ENCODE measurements around the gene ESPN. TPM values are rescaled to one million over a fixed set of nuclear protein-coding genes. Genes with fewer than 3 reads are reported as not detected.

Gene ESPN
- total RNA-seq, 1 donor from 2014 or later: 54.0 TPM

GRCh38 chr1:6486433-6487011 is 61.9 kb downstream of the ESPN start:
- Mint-ChIP-seq H3K4me1 (ENCODE audit: low read depth) (peaks cover 19% of the 10 kb centered on the region), H3K27ac (peak overlapping the region; percentile 82), H3K27me3 (no peaks in the 10 kb centered on the region), H3K36me3 (ENCODE audit: insufficient read depth) (no peaks in the 10 kb centered on the region), H3K4me3 (ENCODE audit: low read depth) (peak overlapping the region; percentile 80), H3K9me3 (ENCODE audit: low read depth) (no peaks in the 10 kb centered on the region)
- peak; percentile 89 for DNase-seq (ENCODE audit: low spot score, unreplicated experiment)
- TF ChIP-seq, protein P1, sequence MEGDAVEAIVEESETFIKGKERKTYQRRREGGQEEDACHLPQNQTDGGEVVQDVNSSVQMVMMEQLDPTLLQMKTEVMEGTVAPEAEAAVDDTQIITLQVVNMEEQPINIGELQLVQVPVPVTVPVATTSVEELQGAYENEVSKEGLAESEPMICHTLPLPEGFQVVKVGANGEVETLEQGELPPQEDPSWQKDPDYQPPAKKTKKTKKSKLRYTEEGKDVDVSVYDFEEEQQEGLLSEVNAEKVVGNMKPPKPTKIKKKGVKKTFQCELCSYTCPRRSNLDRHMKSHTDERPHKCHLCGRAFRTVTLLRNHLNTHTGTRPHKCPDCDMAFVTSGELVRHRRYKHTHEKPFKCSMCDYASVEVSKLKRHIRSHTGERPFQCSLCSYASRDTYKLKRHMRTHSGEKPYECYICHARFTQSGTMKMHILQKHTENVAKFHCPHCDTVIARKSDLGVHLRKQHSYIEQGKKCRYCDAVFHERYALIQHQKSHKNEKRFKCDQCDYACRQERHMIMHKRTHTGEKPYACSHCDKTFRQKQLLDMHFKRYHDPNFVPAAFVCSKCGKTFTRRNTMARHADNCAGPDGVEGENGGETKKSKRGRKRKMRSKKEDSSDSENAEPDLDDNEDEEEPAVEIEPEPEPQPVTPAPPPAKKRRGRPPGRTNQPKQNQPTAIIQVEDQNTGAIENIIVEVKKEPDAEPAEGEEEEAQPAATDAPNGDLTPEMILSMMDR (IDR thresholded peaks at IDR 0.05; ENCODE audit: unreplicated experiment): peak; percentile 95

- TF ChIP-seq, protein P1 (IDR thresholded peaks at IDR 0.05; ENCODE audit: unreplicated experiment): no peak
- H3K4me3 Mint-ChIP-seq (ENCODE audit: low read depth): no peak overlapping the region
- H3K36me3 Mint-ChIP-seq (ENCODE audit: insufficient read depth): no peaks in the 10 kb centered on the region
- H3K27me3 Mint-ChIP-seq: no peaks in the 10 kb centered on the region
- no peaks in the 10 kb centered on the region for H3K9me3 Mint-ChIP-seq (ENCODE audit: low read depth)
- no peak overlapping the region for H3K27ac Mint-ChIP-seq
- H3K4me1 Mint-ChIP-seq (ENCODE audit: low read depth): peaks cover 22% of the 10 kb centered on the region
- no peak for DNase-seq (ENCODE audit: low spot score, unreplicated experiment)
Observed at GRCh38 chr1:6487804-6488484, 63.4 kb downstream of the ESPN start.

DNA sequence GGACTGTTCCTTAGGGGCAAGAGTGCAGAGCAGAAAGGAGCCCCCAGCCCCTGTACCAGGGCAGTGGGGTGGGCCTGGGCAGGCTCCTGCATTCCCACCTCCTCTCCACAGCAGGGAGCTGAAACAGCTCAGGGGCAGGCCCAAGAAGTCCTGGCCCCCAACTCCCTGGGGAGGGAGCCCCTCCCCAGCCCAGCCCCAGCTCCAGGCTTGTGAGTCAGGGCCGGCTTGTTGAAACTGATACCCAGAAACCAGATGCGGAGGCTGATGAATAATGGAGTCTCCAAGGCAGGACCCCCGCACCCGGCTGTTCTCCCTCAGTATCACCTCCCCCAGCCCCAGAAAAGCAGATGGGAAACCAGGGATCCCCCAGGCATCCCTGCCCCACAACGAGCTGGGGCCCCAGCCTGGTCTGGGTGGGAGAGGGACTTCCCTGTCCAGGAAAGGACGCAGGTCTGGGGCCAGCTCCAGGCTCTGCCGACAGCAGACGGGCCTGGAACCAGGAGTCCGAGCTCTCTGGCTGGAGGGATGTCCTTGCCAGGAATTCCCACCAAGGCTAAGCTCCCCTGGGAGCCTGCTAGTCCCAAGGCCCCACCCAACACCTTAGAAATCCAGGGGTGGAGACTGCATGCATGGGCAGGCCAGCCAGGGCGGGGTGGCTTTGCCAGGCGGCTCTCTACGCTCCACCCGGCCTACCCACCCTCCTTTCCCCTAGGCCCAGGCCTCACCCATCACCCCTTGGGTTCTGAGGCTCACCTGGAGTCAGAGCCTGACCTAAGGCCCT is 64.2 kb downstream of the ESPN start:
- Mint-ChIP-seq H3K9me3 (ENCODE audit: low read depth) (no peaks in the 10 kb centered on the region), H3K4me1 (ENCODE audit: low read depth) (peaks cover 22% of the 10 kb centered on the region), H3K27me3 (no peaks in the 10 kb centered on the region), H3K36me3 (ENCODE audit: insufficient read depth) (no peaks in the 10 kb centered on the region), H3K4me3 (ENCODE audit: low read depth) (no peak overlapping the region), H3K27ac (no peak overlapping the region)
- TF ChIP-seq, protein P1 (IDR thresholded peaks at IDR 0.05; ENCODE audit: unreplicated experiment): no peak
- DNase-seq (ENCODE audit: low spot score, unreplicated experiment): no peak

DNA sequence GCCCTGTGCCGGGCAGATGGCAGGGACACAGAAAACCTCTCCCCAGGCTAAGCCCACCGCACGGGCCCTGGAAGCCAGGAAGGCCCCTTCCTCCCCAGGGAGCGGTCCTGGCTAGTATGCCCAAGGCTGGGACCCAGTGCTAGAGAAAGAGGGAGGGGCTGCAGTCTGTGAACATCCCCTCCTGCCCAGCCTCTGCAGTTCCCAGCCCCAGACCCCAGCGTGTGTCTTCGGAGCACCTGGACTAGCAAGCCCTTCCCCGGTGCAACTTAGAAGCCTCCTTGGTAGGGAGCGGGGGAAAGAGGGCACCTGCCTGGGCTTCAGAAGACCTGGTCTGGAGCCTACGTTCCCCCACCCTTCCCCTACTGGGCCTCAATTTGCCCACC is 64.8 kb downstream of the ESPN start:
- DNase-seq (ENCODE audit: low spot score, unreplicated experiment): no peak
- no peaks in the 10 kb centered on the region for H3K27me3 Mint-ChIP-seq
- H3K36me3 Mint-ChIP-seq (ENCODE audit: insufficient read depth): no peaks in the 10 kb centered on the region
- H3K4me1 Mint-ChIP-seq (ENCODE audit: low read depth): peaks cover 18% of the 10 kb centered on the region
- no peaks in the 10 kb centered on the region for H3K9me3 Mint-ChIP-seq (ENCODE audit: low read depth)
- no peak overlapping the region for H3K27ac Mint-ChIP-seq
- TF ChIP-seq, protein P1 (IDR thresholded peaks at IDR 0.05; ENCODE audit: unreplicated experiment): no peak
- H3K4me3 Mint-ChIP-seq (ENCODE audit: low read depth): peak overlapping the region; percentile 82

GRCh38 chr1:6489799-6490180 is 65.2 kb downstream of the ESPN start:
- no peaks in the 10 kb centered on the region for H3K9me3 Mint-ChIP-seq (ENCODE audit: low read depth)
- H3K27me3 Mint-ChIP-seq: peaks cover 3% of the 10 kb centered on the region
- peak; percentile 76 for DNase-seq (ENCODE audit: low spot score, unreplicated experiment)
- peaks cover 14% of the 10 kb centered on the region for H3K4me1 Mint-ChIP-seq (ENCODE audit: low read depth)
- TF ChIP-seq, protein P1 (IDR thresholded peaks at IDR 0.05; ENCODE audit: unreplicated experiment): peak; percentile 99
- peak overlapping the region; percentile 82 for H3K4me3 Mint-ChIP-seq (ENCODE audit: low read depth)
- no peaks in the 10 kb centered on the region for H3K36me3 Mint-ChIP-seq (ENCODE audit: insufficient read depth)
- no peak overlapping the region for H3K27ac Mint-ChIP-seq
